Progenitor cell of endocrine pancreas (in vitro differentiated cells): ENCODE data around the gene MESP2. TPM values are rescaled to one million over a fixed set of nuclear protein-coding genes. Genes with fewer than 3 reads are reported as not detected.

Source experiments
- DNase-seq: peaks from one replicate; pipeline ENCODE4 v3.0.0; 2021; ENCODE audit warnings: low spot score; ENCODE audit not compliant: unreplicated experiment
- H3K27ac Mint-ChIP-seq: 2 replicates; pipeline ENCODE4 v1.8.0; 2021; ENCODE audit warnings: mild to moderate bottlenecking, moderate library complexity, mixed read lengths
- H3K27me3 Mint-ChIP-seq: 2 replicates; pipeline ENCODE4 v1.8.0; 2021; ENCODE audit warnings: mixed read lengths
- H3K36me3 Mint-ChIP-seq: 2 replicates; pipeline ENCODE4 v1.8.0; 2022; ENCODE audit warnings: mixed read lengths; ENCODE audit not compliant: insufficient read depth
- H3K4me1 Mint-ChIP-seq: 2 replicates; pipeline ENCODE4 v1.8.0; 2021; ENCODE audit warnings: low read depth, mixed read lengths
- H3K4me3 Mint-ChIP-seq: 2 replicates; pipeline ENCODE4 v1.8.0; 2021; ENCODE audit warnings: low read depth, mild to moderate bottlenecking, moderate library complexity, mixed read lengths
- H3K9me3 Mint-ChIP-seq: 2 replicates; pipeline ENCODE4 v1.8.0; 2021; ENCODE audit warnings: low read depth, mixed read lengths
- total RNA-seq: library from RNA; stranded (reverse); gene quantifications from 2 replicates; pipeline ENCODE4 v1.2.1, GENCODE V29; 2021
- TF ChIP-seq, protein P1 (sequence below): fragments of 200-600 bp; sonication (generic); IDR thresholded peaks from one replicate; pipeline ENCODE4 v1.5.0; 2021; ENCODE audit warnings: antibody characterized with exemption, mild to moderate bottlenecking; ENCODE audit not compliant: unreplicated experiment

The MESP2 gene
- total RNA-seq, 1 donor from 2014 or later = not detected

GRCh38 chr15:89806210-89806558 lies 30.1 kb downstream of the MESP2 start:
- DNase-seq = no peak
- peaks cover 14% of the 10 kb centered on the region for H3K4me1 Mint-ChIP-seq
- H3K4me3 Mint-ChIP-seq = no peak overlapping the region
- H3K36me3 Mint-ChIP-seq = no peaks in the 10 kb centered on the region
- TF ChIP-seq, protein P1, sequence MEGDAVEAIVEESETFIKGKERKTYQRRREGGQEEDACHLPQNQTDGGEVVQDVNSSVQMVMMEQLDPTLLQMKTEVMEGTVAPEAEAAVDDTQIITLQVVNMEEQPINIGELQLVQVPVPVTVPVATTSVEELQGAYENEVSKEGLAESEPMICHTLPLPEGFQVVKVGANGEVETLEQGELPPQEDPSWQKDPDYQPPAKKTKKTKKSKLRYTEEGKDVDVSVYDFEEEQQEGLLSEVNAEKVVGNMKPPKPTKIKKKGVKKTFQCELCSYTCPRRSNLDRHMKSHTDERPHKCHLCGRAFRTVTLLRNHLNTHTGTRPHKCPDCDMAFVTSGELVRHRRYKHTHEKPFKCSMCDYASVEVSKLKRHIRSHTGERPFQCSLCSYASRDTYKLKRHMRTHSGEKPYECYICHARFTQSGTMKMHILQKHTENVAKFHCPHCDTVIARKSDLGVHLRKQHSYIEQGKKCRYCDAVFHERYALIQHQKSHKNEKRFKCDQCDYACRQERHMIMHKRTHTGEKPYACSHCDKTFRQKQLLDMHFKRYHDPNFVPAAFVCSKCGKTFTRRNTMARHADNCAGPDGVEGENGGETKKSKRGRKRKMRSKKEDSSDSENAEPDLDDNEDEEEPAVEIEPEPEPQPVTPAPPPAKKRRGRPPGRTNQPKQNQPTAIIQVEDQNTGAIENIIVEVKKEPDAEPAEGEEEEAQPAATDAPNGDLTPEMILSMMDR = no peak
- peaks cover 10% of the 10 kb centered on the region for H3K27me3 Mint-ChIP-seq
- H3K27ac Mint-ChIP-seq = no peak overlapping the region
- no peaks in the 10 kb centered on the region for H3K9me3 Mint-ChIP-seq

- Mint-ChIP-seq H3K27ac (no peak overlapping the region), H3K27me3 (peaks cover 11% of the 10 kb centered on the region), H3K4me1 (peaks cover 14% of the 10 kb centered on the region), H3K4me3 (no peak overlapping the region), H3K36me3 (no peaks in the 10 kb centered on the region), H3K9me3 (no peaks in the 10 kb centered on the region)
- peak; percentile 41 for DNase-seq
- TF ChIP-seq, protein P1 = no peak
Measured at GRCh38 chr15:89806559-89807550, 30.7 kb downstream of the MESP2 start.

DNA sequence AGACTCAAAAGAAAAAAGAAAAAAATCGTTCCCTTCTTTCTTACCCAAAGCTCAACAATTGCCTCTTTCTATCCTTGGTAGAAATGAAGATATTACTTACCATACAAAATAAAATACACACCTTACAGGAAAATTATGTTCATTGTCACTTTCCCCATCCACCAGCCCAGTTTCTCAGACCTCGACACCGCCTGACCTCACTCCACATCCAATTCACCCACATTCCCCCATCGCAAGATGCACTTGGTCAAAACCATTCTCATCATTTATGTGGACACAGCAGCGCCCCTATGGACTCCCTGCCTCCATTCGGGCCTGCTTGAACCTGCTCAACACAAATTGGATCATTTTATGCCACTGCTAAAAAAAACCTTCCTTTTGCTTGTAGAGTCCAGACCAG lies 31.6 kb downstream of the MESP2 start:
- Mint-ChIP-seq H3K9me3 (no peaks in the 10 kb centered on the region), H3K36me3 (no peaks in the 10 kb centered on the region), H3K4me1 (peaks cover 14% of the 10 kb centered on the region), H3K27ac (no peak overlapping the region), H3K27me3 (peaks cover 9% of the 10 kb centered on the region), H3K4me3 (no peak overlapping the region)
- no peak for DNase-seq
- TF ChIP-seq, protein P1 = no peak

DNA sequence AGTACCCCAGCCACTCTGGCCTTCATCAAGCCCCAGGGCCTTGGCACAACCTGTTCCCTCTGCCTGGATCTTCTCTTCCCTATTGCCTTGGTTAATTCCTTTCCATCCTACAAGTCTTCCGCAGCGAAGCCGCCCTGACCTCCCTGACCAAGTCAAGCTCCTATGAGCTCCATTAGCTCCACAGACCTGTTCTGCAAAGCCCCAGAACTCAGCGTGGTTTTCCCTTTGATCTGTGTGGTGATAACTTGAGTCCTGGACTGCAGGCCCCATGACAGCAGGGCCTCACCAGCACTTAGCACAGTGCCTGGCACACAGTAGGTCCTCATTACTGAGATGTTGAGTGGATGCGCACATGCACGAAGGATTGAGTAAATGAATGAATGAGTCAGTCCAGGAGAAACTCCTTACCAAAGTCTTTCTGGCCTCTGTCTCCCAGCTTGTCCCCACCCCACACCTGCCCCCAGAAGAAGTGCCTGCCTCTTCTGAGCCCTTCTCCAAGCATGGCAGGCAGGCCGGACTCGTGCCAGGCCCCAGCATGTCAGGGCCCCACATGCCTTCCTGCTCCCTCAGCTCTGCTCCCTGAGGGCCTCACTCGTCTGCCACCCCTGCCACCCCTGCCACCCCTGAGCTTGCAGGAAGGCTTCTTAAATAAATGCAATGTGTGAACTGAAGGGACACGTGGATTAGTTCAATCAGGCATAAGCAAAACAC lies 32.2 kb downstream of the MESP2 start:
- TF ChIP-seq, protein P1 = no peak
- H3K27ac Mint-ChIP-seq = no peak overlapping the region
- no peak for DNase-seq
- no peaks in the 10 kb centered on the region for H3K36me3 Mint-ChIP-seq
- H3K4me1 Mint-ChIP-seq = peaks cover 14% of the 10 kb centered on the region
- no peaks in the 10 kb centered on the region for H3K9me3 Mint-ChIP-seq
- no peak overlapping the region for H3K4me3 Mint-ChIP-seq
- peaks cover 12% of the 10 kb centered on the region for H3K27me3 Mint-ChIP-seq

DNA sequence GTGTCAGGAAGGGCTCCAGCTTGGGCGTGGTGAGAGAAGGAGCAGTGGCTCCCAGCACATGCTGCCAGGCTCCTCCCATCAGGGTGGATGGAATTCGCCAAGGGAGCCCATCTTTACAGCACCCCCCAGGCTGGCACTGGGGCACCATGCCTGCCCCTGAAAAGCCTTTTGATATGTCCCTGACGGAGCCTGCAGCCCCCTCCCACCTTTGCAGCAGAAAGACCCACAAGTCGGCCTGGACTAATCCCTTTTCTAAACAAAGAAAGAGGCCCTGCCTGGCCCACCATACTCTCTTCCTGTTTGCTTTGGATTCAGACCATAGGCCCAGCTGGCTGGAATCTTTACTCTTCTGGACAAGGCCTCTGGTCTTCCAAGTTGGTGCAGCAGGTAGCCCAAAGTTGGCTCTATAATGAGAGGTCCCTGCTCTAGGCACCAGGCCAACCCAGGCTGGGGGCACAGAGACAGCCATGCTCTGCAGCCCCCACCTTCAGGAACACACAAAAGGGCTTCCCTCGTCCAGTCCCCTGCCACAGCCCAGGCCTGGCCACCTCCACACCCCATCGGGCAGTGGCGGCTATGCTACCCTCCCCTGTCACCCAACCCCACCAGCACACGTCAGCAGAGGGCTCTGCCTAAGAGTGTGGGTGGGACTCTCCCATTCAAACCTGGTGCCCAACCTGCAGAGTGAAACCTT lies 33.1 kb downstream of the MESP2 start:
- TF ChIP-seq, protein P1 = no peak
- H3K27ac Mint-ChIP-seq = no peak overlapping the region
- no peaks in the 10 kb centered on the region for H3K9me3 Mint-ChIP-seq
- DNase-seq = no peak
- no peak overlapping the region for H3K4me3 Mint-ChIP-seq
- H3K36me3 Mint-ChIP-seq = no peaks in the 10 kb centered on the region
- H3K4me1 Mint-ChIP-seq = peaks cover 14% of the 10 kb centered on the region
- H3K27me3 Mint-ChIP-seq = peaks cover 16% of the 10 kb centered on the region
